ENCODE data around the gene CEP128.
"Not testable (repeated sequence)": the region's sequence is repeated elsewhere in the genome, so short reads cannot be mapped to it uniquely, and the experiment has no call there.

The CEP128 gene

GRCh38 chr14:80941241-80942185 is at the start of gene CEP128:
Gene CEP128 (minus strand): TSS chr14:80941738.
- peak; percentile 97 for DNase-seq

DNA sequence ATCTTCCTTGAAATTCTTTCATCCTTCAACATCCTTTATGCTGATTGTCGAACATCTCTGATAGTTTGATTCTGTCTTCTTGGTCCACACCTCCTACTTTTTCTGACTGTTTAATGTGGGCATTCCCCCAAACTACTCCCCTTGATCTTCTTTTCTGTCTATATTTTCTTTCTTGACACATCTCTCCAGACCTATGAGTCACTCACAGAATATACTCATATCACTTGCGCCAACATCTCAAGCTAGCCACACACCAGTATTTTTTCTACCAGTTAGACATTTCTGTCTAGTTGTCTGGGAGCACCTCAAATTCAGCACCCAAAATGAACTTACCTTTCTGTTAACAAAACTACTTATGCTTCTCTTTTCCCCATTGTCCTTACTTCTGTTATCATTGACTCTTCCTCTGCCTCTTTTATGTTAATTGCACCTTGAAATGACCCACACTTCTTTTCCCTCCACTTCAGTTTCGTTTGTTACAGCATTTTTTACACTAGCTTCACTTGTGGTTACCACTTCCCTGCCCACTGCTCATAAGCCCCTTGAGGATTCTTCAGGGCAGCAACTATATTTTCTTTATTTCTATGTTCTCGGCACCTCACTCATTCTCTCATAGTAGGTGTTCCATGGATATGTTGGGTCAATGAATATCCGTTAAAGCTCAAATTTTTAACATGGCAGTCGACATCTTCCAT is 47.3 kb upstream of the CEP128 start:
- no peak for DNase-seq

GRCh38 chr14:80988192-80988591 is 46.7 kb upstream of the CEP128 start:
- DNase-seq: no peak

DNA sequence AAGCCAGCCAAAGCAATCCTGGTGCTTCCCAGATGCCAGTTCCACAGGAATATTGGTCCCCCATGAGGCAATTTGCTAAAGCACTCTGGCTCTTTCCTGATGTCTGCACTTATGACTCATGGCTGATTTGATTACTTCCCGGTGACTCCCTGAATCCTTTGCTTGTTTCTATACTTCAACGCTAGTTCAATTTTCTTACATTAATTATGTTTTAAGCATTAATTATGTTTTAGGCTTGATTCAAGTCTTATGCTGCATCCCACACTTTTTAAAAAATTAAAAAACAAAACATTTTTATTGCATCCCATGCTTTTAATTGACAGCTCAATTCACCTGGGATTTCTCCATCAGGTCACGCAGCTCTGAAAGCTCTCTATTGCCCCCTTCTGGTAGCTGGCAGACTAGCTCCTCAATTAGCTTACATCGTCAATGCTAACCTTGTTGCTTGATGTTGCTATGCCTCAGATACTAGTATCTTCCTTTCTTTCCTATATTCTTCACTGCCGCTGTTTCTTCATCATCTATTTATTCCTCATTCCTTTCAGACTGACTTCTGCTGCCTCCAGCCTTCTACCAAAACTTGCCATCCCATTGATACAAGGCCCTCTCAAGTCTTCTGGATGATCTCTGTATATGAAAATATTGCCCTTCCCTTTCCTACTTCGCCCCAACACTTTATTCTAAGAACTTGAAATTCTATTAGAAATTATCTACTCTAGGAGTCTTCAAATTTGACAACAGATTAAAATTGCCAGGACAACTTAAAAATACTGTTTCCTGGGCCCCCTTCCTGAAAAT is 45.9 kb upstream of the CEP128 start:
- DNase-seq: peak; percentile 76

- DNase-seq: no peak
Measured at GRCh38 chr14:80982711-80983110, 41.2 kb upstream of the CEP128 start.

DNA sequence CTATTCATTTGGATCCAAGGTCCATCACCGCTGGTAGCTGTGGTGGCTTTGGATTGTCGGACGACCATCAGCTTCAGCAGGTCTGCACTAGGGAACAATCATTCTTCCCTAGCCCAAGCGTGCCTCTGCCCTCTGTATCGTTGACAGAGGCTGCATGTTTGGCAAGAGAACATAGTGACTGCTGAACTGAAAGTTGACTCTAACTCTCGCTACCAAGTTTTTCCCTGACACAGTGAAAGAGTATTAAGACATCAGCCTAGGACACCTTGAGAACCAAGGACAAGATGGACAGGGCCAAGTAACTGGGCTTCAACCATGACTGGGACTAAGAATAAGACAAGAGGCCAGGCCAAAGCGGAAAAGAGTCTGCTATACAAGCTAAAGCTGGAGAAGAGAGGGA is 40.1 kb upstream of the CEP128 start:
- no peak for DNase-seq

DNA sequence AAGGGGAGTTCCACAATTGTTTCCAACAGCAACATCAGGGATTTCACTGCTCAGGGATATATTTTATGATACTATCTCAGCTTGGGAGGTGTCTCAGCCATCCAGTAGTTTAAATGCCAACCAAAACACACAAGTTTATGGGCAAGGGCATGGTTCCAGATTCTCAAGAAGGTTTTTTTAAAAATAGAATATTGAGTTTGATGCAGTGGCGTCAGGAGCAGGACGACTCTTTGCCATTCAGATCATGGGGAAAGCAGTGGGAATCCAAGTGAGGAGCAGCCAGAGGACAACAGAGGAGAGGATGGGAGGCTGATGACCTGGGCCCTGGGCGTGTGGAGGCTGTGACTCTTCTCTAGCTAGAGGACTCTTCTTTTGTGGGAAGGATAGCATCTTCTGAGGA is 39.6 kb upstream of the CEP128 start:
- DNase-seq: no peak

DNA sequence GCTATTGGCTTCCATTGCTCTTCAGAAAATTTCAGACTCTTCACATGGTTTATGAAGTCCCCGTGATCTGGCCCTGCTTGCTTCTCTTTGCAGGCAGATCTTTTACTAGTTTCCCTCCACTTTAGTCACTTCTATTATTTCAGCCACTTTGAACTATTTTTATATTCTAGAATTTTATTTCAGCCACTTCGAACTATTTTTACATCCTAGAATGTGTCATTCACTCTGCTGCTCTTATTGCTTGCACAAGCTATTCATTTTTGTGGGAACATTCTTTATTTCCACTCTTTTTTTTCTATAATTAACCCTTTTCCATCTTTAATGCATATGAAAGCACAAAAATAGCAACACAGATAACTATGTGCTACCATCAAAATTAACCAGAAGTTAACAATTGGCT is 38.4 kb upstream of the CEP128 start:
- DNase-seq: no peak

GRCh38 chr14:80978403-80978802 is 36.9 kb upstream of the CEP128 start:
- no peak for DNase-seq

DNA sequence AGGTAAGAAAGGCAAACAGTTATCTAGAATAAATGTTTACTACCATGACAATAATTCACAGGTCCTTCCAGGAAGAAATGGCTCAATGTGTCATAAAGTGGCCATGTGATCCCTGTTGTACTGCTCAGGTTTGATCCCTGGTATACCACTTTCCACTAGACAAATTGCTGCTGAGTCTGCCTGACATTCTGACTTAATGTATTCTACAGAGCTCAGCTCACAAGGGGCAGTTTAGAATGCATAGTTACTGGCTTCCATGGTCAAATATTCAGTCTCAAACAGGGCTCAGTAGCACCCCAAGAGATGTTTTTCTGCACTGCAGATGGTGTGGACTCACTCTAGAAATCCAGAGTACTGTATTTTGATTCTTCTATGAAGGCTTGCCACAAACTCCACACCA is 35.7 kb upstream of the CEP128 start:
- DNase-seq: no peak

DNA sequence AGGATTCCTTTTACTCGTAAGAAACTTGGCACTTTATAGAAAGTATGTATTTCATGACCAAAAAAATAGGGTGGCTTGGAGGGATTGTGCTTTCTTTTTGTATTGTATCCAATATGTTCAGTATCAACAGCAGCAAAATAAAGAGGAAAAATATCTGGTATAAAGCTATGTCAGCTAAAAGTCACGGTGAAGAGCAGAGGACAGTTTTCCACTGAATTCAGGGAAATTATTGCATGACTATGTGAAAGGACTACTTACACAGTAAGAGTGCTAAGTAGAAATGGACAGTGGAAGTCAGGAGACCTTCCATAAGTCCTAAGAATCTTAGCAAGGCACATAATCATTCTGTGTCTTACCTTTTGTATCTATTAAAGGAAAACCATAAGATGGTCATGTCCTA is 33.1 kb upstream of the CEP128 start:
- DNase-seq: no peak

- no peak for DNase-seq
Measured at GRCh38 chr14:80973931-80974641, 32.5 kb upstream of the CEP128 start.

GRCh38 chr14:80965037-80965436 is 23.5 kb upstream of the CEP128 start:
- DNase-seq: no peak

GRCh38 chr14:80959496-80959895 is 18.0 kb upstream of the CEP128 start:
- no peak for DNase-seq

- DNase-seq: no peak
Measured at GRCh38 chr14:80958939-80959338, 17.4 kb upstream of the CEP128 start.

DNA sequence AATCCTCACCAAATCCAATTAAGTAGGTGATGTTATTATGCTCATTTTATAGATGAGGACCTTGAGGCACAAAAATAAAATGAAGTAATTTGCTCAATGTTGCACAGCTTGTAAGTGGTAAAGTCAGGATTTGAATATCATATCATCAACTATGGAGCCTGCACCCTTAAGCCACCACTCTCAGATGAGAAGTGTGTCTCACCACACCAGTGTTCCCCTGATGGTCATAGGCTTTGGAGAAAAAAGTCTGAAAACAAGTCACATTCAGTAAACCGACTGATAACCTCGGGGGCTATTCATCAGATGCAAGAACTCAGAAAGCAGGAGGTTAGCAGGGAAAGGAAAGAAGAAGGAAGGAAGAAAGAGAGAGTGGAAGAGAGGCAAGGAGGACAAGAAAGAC is 16.7 kb upstream of the CEP128 start:
- DNase-seq: no peak

DNA sequence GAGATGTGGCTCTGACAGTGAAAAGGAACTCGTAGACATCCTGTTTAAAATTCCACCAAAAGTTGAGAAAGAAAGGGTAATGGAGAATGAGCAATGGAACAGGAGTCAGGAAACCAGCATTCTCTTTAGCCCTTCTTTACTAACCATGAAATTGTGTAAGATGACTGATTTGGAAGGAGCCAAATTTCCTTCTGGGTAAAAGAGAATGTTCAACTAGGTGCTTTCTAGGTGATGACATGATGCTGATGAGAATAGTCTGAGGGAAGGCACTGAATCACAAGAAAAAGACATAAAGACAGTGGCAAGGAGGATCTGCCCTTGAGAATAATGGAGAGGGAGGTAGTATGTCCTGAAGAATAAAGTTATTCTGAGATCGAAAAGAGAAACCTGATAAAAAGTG is 16.1 kb upstream of the CEP128 start:
- no peak for DNase-seq

GRCh38 chr14:80956922-80957321 is 15.4 kb upstream of the CEP128 start:
- no peak for DNase-seq

DNA sequence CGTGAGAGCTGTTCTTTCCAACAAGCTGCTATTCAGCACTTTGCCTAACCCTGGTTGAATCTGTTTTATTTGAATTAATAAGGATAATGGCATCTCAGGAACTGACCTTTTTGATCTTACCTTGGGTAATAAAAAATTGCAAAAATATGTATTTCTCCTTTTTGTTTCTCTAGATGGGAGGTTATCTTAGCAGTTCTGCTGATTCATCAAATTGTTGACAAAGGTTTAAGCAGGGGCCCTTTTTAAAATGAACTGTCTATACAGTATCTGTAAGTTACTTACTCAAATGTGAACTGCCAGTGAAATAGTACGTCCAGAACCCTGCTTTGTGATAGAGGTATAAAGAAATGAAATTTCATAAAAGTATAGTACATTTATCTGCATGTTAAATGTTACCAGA is 14.6 kb upstream of the CEP128 start:
- DNase-seq: no peak

GRCh38 chr14:80955416-80955941 is 13.9 kb upstream of the CEP128 start, which contains the start of gene TSHR:
Gene TSHR (plus strand): TSS chr14:80955621. CDS start chr14:80955681, 60 bp downstream.
- no peak for DNase-seq

DNA sequence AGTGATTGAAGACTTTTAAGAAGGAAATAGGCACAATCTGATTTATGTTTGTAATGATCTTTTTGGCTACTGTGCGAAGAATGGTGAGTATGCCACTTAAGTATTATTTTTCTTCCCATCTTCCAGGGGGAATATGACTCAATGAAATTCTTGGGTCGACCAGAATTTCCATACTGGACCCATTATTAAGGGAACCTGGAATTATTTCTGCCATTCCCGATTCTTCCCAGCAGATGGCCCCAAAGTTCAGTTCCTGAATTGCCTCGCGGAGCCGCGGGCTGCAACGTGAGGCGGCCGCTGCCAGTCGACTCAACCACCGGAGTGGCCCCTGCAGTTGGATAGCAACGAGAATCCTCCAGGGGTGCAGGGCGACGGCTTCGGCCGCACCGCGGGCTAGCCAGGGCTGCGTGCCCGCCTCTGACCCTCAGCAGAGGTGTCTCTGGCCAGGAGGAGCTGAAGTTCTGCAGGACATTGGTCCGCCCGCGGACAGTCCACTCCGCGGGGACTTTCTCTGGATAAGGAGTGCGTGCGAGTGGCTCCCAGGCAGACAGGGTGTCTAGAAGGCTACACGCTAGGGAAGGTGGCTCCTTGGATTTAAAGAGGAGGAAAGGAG is 13.3 kb upstream of the CEP128 start:
- DNase-seq: peak; percentile 81

DNA sequence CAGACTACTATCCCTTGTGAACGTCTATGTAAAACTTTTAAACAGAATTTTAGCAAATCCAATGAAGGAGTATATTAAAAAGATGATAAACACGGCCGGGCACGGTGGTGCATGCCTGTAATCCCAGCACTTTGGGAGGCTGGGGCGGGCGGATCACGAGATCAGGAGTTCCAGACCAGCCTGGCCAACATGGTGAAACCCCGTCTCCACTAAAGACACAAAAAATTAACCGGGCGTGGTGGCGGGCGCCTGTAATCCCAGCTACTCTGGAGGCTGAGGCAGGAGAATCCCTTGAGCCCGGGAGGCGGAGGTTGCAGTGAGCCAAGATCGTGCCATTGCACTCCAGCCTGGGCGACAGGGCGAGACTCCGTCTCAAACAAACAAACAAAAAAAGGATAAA is 11.7 kb upstream of the CEP128 start:
- not testable (repeated sequence) for DNase-seq
